ENCODE results near the gene AP3S1.
A peak's percentile ranks its signal among the peaks of the same experiment; 100 is the strongest.
"Not testable (repeated sequence)": the region's sequence is repeated elsewhere in the genome, so short reads cannot be mapped to it uniquely, and the experiment has no call there.

AP3S1 gene

GRCh38 chr5:115873392-115873791 lies 31.7 kb downstream of the AP3S1 start:
- peak; percentile 51 for DNase-seq

GRCh38 chr5:115875447-115875846 lies 33.7 kb downstream of the AP3S1 start:
- DNase-seq = no peak

- not testable (repeated sequence) for DNase-seq
Observed at GRCh38 chr5:115877342-115877741, 35.6 kb downstream of the AP3S1 start.

- DNase-seq = not testable (repeated sequence)
Observed at GRCh38 chr5:115882434-115882833, 40.7 kb downstream of the AP3S1 start.

- DNase-seq = no peak
Observed at GRCh38 chr5:115884704-115885103, 43.0 kb downstream of the AP3S1 start.

GRCh38 chr5:115885208-115885607 lies 43.5 kb downstream of the AP3S1 start:
- not testable (repeated sequence) for DNase-seq

GRCh38 chr5:115888027-115888426 lies 46.3 kb downstream of the AP3S1 start:
- DNase-seq = no peak

- DNase-seq = no peak
Observed at GRCh38 chr5:115892021-115892420, 50.3 kb downstream of the AP3S1 start.

- DNase-seq = no peak
Observed at GRCh38 chr5:115894342-115894741, 52.6 kb downstream of the AP3S1 start.

GRCh38 chr5:115895821-115896220 lies 54.1 kb downstream of the AP3S1 start:
- no peak for DNase-seq

GRCh38 chr5:115898656-115899055 lies 56.9 kb downstream of the AP3S1 start:
- DNase-seq = no peak

- no peak for DNase-seq
Observed at GRCh38 chr5:115907177-115907576, 65.4 kb downstream of the AP3S1 start.

- DNase-seq = not testable (repeated sequence)
Observed at GRCh38 chr5:115913623-115914400, 72.1 kb downstream of the AP3S1 start.

- DNase-seq = no peak
Observed at GRCh38 chr5:115920171-115920725, 78.5 kb downstream of the AP3S1 start.

- DNase-seq = not testable (repeated sequence)
Observed at GRCh38 chr5:115928578-115929407, 87.1 kb downstream of the AP3S1 start.

GRCh38 chr5:115930171-115930570 lies 88.4 kb downstream of the AP3S1 start:
- DNase-seq = not testable (repeated sequence)

- DNase-seq = no peak
Observed at GRCh38 chr5:115930630-115931337, 89.0 kb downstream of the AP3S1 start.

GRCh38 chr5:115932991-115933390 lies 91.3 kb downstream of the AP3S1 start:
- DNase-seq = no peak

- no peak for DNase-seq
Observed at GRCh38 chr5:115934388-115934974, 92.7 kb downstream of the AP3S1 start.

GRCh38 chr5:115936031-115936430 lies 94.3 kb downstream of the AP3S1 start:
- DNase-seq = no peak

GRCh38 chr5:115939059-115939458 lies 97.3 kb downstream of the AP3S1 start:
- no peak for DNase-seq

GRCh38 chr5:115940080-115940810 lies 98.5 kb downstream of the AP3S1 start:
- DNase-seq = no peak
